Omental fat pad (tissue), 4 donors: ENCODE data around the gene C6. TPM values are rescaled to one million over a fixed set of nuclear protein-coding genes. Genes with fewer than 3 reads are reported as not detected.

Experiments used
- ATAC-seq: fragments of 150-250 bp; one replicate; pipeline ENCODE4 v1.9.1; 2016; ENCODE audit warnings: mild to moderate bottlenecking, moderate library complexity; ENCODE audit not compliant: low FRiP score
- DNase-seq: peaks from one replicate; pipeline ENCODE4 v3.0.0-alpha.2; 2019; ENCODE audit warnings: low spot score
- total RNA-seq, 4 donors: library from RNA; depleted of rRNA; stranded (reverse); fragments of >200 nt; gene quantifications; one replicate each; pipeline ENCODE4 v1.1.0, GENCODE V29; 2016
- TF ChIP-seq, protein P1 (sequence below), 3 donors: fragments of 450-650 bp; IDR thresholded peaks; one replicate each; pipeline ENCODE4 v1.5.1; 2016 to 2017; ENCODE audit warnings: antibody characterized with exemption in 3 of 3, mild to moderate bottlenecking in 3 of 3, moderate library complexity in 2 of 3

The C6 gene
- total RNA-seq, 4 donors from 2014 or later = 9.4 to 27.9 (median 15.4) TPM

DNA sequence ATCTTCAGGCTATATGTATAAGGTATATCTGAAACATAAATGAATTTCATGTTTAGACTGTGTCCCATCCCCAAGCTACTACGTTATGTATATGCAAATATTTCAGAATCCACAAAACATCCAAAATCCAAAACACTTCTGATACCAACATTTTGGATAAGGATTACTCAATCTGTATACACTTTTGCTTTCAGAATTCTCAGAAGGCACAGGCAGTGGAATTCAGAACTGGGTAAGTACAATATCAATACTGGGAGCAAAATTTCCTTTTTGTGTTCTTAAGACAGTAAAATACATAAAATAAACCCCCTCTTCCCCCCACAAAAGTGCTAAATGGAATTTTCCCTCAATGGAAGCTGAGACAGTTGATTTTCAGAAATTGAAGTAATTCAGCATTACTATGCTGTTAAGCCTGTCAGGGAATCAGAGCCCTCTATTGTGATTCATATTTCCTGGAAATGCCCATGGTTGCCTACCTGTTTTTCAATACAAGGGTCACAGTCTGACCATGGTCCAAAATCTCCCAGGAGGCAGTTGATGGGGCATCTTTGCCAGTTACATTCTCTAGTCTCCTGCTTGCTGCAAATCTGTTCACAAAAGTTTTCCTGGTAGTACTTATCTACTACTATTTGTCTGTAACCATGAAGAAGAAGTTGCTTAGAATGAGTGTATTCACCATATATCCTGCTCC is 12.1 kb downstream of the C6 start:
- no peak for DNase-seq
- no peak for ATAC-seq
- TF ChIP-seq, protein P1, sequence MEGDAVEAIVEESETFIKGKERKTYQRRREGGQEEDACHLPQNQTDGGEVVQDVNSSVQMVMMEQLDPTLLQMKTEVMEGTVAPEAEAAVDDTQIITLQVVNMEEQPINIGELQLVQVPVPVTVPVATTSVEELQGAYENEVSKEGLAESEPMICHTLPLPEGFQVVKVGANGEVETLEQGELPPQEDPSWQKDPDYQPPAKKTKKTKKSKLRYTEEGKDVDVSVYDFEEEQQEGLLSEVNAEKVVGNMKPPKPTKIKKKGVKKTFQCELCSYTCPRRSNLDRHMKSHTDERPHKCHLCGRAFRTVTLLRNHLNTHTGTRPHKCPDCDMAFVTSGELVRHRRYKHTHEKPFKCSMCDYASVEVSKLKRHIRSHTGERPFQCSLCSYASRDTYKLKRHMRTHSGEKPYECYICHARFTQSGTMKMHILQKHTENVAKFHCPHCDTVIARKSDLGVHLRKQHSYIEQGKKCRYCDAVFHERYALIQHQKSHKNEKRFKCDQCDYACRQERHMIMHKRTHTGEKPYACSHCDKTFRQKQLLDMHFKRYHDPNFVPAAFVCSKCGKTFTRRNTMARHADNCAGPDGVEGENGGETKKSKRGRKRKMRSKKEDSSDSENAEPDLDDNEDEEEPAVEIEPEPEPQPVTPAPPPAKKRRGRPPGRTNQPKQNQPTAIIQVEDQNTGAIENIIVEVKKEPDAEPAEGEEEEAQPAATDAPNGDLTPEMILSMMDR (IDR thresholded peaks at IDR 0.05) = no peak

DNA sequence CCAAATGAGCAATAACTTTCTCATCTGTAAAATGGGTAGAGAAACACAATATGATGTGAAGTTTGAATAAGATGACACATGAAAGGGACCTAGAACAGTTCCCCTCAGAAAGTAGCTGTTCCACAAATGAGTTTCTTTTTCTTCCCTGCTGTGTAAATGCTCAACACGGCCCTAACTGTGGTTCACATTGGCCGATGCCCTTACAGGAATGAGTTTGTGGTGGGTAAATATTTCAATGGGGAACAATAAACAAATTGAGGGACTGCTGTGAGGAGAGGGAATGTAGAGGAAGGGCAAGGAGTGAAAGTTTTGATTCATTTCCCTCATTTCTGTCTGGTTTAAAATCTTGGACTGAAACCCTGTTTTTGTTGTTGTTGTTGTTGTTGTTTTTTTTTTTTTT is 12.8 kb downstream of the C6 start:
- ATAC-seq (no peak), DNase-seq (no peak)
- TF ChIP-seq, protein P1 (IDR thresholded peaks at IDR 0.05) = no peak

DNA sequence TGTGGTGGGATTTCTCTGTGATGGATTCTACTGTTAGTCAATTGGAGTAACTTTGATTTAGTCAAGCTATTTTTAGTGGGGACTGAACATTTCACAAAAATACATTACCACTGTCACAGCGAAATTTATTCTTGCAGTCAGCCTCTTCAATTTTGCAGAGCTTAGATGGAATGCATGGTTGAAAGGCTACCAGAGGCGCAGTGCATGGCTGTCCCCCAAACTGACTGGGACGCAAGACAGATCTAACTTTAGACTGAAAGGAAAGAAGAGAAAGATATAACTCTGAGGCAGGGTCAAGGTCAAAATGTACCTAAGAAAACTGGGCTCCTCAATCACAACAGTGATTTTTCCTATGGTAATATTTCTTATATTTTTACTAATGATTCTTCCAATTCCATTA is 13.7 kb downstream of the C6 start:
- TF ChIP-seq, protein P1 (IDR thresholded peaks at IDR 0.05) = no peak
- ATAC-seq (no peak), DNase-seq (no peak)

DNA sequence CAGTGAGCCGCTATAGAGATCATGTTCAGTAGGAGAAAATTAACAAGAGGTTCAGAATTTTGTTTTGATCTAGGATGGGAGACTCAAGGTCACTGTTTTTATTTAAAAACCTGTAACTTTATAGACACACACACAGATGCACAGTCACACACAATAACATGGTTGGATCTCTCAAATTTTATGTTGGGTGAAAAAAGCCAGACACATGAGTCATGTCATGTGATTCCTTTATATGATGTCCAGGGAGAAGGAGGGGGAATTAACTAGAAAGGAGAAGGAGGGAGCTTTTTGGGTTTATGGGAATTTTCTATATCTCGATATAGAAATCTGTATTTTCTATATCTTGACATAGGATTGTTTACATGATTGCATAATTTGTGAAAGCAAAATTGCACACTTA is 17.1 kb downstream of the C6 start:
- ATAC-seq (no peak), DNase-seq (no peak)
- TF ChIP-seq, protein P1 (IDR thresholded peaks at IDR 0.05) = no peak

DNA sequence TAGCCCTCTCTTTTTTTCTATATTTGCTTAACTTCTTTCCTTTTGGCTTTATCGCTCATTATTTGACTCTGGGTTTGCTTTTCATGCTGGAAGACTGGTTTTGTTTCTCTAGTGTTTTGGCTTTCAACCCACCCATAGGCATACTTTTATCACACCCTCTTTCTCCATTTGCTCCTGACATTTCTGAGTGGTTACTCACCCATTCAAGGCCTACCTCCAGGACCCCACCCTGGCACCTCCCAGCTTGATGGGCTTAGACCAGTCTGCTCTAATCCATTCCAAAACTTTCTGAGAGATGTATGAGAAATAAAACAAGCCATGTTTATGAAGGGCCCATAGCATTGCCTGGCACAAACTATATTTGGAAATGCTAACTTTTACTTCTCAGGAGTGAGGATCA is 18.1 kb downstream of the C6 start:
- no peak for DNase-seq
- TF ChIP-seq, protein P1 (IDR thresholded peaks at IDR 0.05) = no peak
- no peak for ATAC-seq

DNA sequence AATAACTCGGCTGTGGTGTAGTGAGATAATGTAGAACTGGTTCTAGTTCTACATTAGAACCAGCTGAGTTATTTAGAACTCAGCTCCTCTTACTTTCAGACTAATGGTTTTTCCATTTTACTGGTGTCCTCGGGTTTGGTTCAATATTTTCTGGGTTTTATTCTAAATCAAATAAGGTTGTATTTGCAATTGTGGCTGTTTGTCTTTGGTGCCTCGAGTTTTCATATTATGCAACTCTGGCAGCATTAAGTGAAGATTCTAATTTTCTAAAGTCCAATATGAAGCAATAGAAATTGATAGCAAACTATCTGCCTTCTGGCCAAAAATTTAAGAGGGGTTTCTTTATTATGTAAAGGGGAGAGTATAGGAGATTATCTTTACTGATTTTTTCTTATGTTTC is 19.0 kb downstream of the C6 start:
- DNase-seq (no peak), ATAC-seq (no peak)
- TF ChIP-seq, protein P1 (IDR thresholded peaks at IDR 0.05) = no peak

DNA sequence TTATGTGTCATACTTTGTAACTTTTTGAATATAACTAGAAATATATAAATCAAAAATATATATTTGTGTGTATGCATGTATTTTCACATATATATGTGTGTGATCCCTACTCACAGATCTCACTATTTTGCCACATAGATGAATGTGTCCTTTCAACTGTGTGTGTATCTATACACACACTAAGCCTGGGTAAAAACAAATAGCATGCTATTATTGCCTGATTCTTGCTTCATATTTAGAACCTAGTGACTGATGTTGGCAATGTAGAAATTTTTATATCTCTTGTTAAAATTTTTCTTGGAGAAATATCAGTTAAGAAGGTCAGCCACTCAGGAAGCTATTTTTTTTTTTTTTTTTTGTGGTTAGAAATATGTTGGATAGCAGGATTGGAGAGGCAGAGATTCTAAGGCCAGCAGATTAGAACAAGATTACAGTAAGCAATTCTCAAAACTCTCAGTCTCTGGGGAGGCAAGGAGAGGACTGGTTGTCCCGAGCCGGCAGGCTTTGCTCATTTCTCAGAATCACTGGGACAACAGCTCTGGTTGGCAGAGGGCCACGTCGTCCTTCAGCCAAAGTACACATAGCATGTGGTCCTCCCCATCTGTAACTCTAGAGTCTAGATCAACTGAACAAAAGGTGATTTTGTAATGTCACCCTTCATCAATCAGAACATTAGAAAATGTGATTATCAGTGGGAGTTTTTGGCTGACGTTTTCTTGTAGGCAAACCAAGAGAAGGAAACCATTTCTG is 19.7 kb downstream of the C6 start:
- TF ChIP-seq, protein P1 (IDR thresholded peaks at IDR 0.05) = no peak
- ATAC-seq (peak; percentile 81), DNase-seq (peak; percentile 73)
